GM18519 (cell line): ENCODE results near the gene PTPRG.

ENCODE experiments used
- ATAC-seq: cut with Tn5 transposase; IDR thresholded peaks from one replicate; pipeline ENCODE4 v1.9.1; 2021; ENCODE audit warnings: mild to moderate bottlenecking, moderate library complexity; ENCODE audit not compliant: unreplicated experiment, low FRiP score

The PTPRG gene

GRCh38 chr3:61646851-61647525 lies 85.6 kb downstream of the PTPRG start:
- ATAC-seq: no peak

GRCh38 chr3:61648481-61648880 lies 87.1 kb downstream of the PTPRG start:
- no peak for ATAC-seq

GRCh38 chr3:61649381-61650170 lies 88.2 kb downstream of the PTPRG start:
- no peak for ATAC-seq

GRCh38 chr3:61650276-61650675 lies 88.9 kb downstream of the PTPRG start:
- no peak for ATAC-seq

- no peak for ATAC-seq
Observed at GRCh38 chr3:61650719-61651410, 89.5 kb downstream of the PTPRG start.

GRCh38 chr3:61657689-61658088 lies 96.3 kb downstream of the PTPRG start:
- ATAC-seq: no peak

GRCh38 chr3:61662861-61663260 lies 101.5 kb downstream of the PTPRG start:
- ATAC-seq: no peak

- ATAC-seq: no peak
Observed at GRCh38 chr3:61663356-61664104, 102.2 kb downstream of the PTPRG start.

GRCh38 chr3:61664105-61664482 lies 102.7 kb downstream of the PTPRG start:
- no peak for ATAC-seq

- ATAC-seq: no peak
Observed at GRCh38 chr3:61665121-61665520, 103.8 kb downstream of the PTPRG start.

- ATAC-seq: no peak
Observed at GRCh38 chr3:61665987-61666386, 104.6 kb downstream of the PTPRG start.

GRCh38 chr3:61666615-61667330 lies 105.4 kb downstream of the PTPRG start:
- no peak for ATAC-seq

- ATAC-seq: no peak
Observed at GRCh38 chr3:61667383-61667782, 106.0 kb downstream of the PTPRG start.

- no peak for ATAC-seq
Observed at GRCh38 chr3:61667814-61668213, 106.4 kb downstream of the PTPRG start.

- no peak for ATAC-seq
Observed at GRCh38 chr3:61668317-61668864, 107.0 kb downstream of the PTPRG start.

- no peak for ATAC-seq
Observed at GRCh38 chr3:61669203-61669602, 107.8 kb downstream of the PTPRG start.

GRCh38 chr3:61669668-61670299 lies 108.4 kb downstream of the PTPRG start:
- no peak for ATAC-seq

GRCh38 chr3:61673651-61674050 lies 112.3 kb downstream of the PTPRG start:
- ATAC-seq: no peak

GRCh38 chr3:61674596-61674995 lies 113.2 kb downstream of the PTPRG start:
- ATAC-seq: no peak
